Testis (tissue), 3 donors: Measurements from ENCODE around the gene MYOM3. TPM values are rescaled to one million over a fixed set of nuclear protein-coding genes. Genes with fewer than 3 reads are reported as not detected.
A peak's percentile ranks its signal among the peaks of the same experiment; 100 is the strongest.

Source experiments
- DNase-seq: peaks from one replicate; pipeline ENCODE4 v3.0.0-alpha.2; 2019
- H3K27ac ChIP-seq, 2 donors: fragments of 200-600 bp; sonication (generic); one replicate each; pipeline ENCODE4 v1.5.1; 2019
- H3K27me3 ChIP-seq: fragments of 200-600 bp; sonication (generic); one replicate; pipeline ENCODE4 v1.5.1; 2019
- H3K36me3 ChIP-seq: fragments of 200-600 bp; sonication (generic); one replicate; pipeline ENCODE4 v1.5.1; 2017; ENCODE audit warnings: low read depth; ENCODE audit errors: missing control alignments
- H3K4me1 ChIP-seq: fragments of 200-600 bp; sonication (generic); one replicate; pipeline ENCODE4 v1.5.1; 2019
- H3K4me3 ChIP-seq, 2 donors: fragments of 200-600 bp; sonication (generic); one replicate each; pipeline ENCODE4 v1.5.1; 2017 to 2019
- H3K9me3 ChIP-seq: fragments of 200-600 bp; sonication (generic); one replicate; pipeline ENCODE4 v1.5.1; 2017
- CTCF ChIP-seq, 3 experiments: fragments of 450-650 bp in 2 of 3; fragments of 200-600 bp in 1 of 3; sonication (generic) in 1 of 3; IDR thresholded peaks; one replicate each; pipeline ENCODE4 v1.5.1; 2016 to 2019; ENCODE audit warnings: antibody characterized with exemption in 3 of 3, mild to moderate bottlenecking in 2 of 3, moderate library complexity in 1 of 3
- POLR2A ChIP-seq: fragments of 450-650 bp; IDR thresholded peaks from one replicate; pipeline ENCODE4 v1.6.1; 2017; ENCODE audit warnings: antibody characterized with exemption, mild to moderate bottlenecking, moderate library complexity
- WGBS, 2 donors: methylation state at CpG; one replicate each; pipeline ENCODE4 v1.1.5; 2018; 5-methylcytosine and 5-hydroxymethylcytosine counted together
- intact Hi-C: fragments of 100-400 bp; cut with DNase I; formaldehyde crosslinking; loops from one replicate; pipeline ENCODE4 v1.15.1; 2023; ENCODE audit warnings: low total_unique reads
- polyA plus RNA-seq: library from polyadenylated mRNA; stranded (reverse); fragments of 350-450 nt; fragmentation: Illumina TruSeq; extraction: RNeasy Lipid Tissue Mini Kit (QIAGEN cat#74804); gene quantifications from one replicate; pipeline ENCODE4 v1.2.3, GENCODE V29; 2014; ENCODE audit warnings: low read depth, low replicate concordance; ENCODE audit not compliant: insufficient read depth
- total RNA-seq, 2 donors: library from RNA; depleted of rRNA; stranded (reverse); fragments of >200 nt; gene quantifications; one replicate each; pipeline ENCODE4 v1.2.3, GENCODE V29; 2016

Gene MYOM3
- total and polyA plus RNA-seq, 3 donors from 2014 or later, result 22.4 to 39.5 (median 26.8) TPM

GRCh38 chr1:24092979-24093378 lies 19.0 kb downstream of the MYOM3 start:
- intact Hi-C loops, result no loop called here
- no peak for DNase-seq
- H3K9me3 ChIP-seq, result no peaks in the 10 kb centered on the region
- H3K4me1 ChIP-seq, result peaks cover 7% of the 10 kb centered on the region
- 96 to 97% methylated on average over 2 to 9 of the region's 9 CpGs for WGBS, 2 donors
- H3K27ac ChIP-seq, result no peak overlapping the region
- H3K36me3 ChIP-seq, result no peaks in the 10 kb centered on the region
- TF ChIP-seq POLR2A (no peak), CTCF (IDR thresholded peaks at IDR 0.05) (no peak)
- H3K27me3 ChIP-seq, result no peaks in the 10 kb centered on the region
- no peak overlapping the region for H3K4me3 ChIP-seq

- H3K27ac ChIP-seq, result no peak overlapping the region
- H3K4me1 ChIP-seq, result peaks cover 7% of the 10 kb centered on the region
- intact Hi-C loops, result no loop called here
- 87 to 94% methylated on average over 6 to 13 of the region's 13 CpGs for WGBS, 2 donors
- no peaks in the 10 kb centered on the region for H3K27me3 ChIP-seq
- no peaks in the 10 kb centered on the region for H3K9me3 ChIP-seq
- DNase-seq, result no peak
- no peaks in the 10 kb centered on the region for H3K36me3 ChIP-seq
- no peak overlapping the region for H3K4me3 ChIP-seq
- no peak for TF ChIP-seq POLR2A
- TF ChIP-seq CTCF (IDR thresholded peaks at IDR 0.05), result no peak
Measured at GRCh38 chr1:24091971-24092482, 19.9 kb downstream of the MYOM3 start.

- Histone ChIP-seq H3K9me3 (no peaks in the 10 kb centered on the region), H3K4me1 (peaks cover 3% of the 10 kb centered on the region), H3K4me3 (no peak overlapping the region), H3K36me3 (no peaks in the 10 kb centered on the region), H3K27me3 (no peaks in the 10 kb centered on the region), H3K27ac (no peak overlapping the region)
- no peak for TF ChIP-seq POLR2A
- TF ChIP-seq CTCF (IDR thresholded peaks at IDR 0.05), result no peak
- intact Hi-C loops, result no loop called here
- 80 to 97% methylated on average over 9 to 11 of the region's 11 CpGs for WGBS, 2 donors
- DNase-seq, result no peak
Measured at GRCh38 chr1:24090736-24091135, 21.2 kb downstream of the MYOM3 start.

GRCh38 chr1:24089743-24090555 lies 22.0 kb downstream of the MYOM3 start:
- 65 to 95% methylated on average over 6 to 14 of the region's 14 CpGs for WGBS, 2 donors

More at GRCh38 chr1:24089743-24090555, 22.0 kb downstream of the MYOM3 start:
- Histone ChIP-seq H3K36me3 (no peaks in the 10 kb centered on the region), H3K27ac (no peak overlapping the region), H3K4me1 (peaks cover 3% of the 10 kb centered on the region), H3K27me3 (no peaks in the 10 kb centered on the region), H3K4me3 (no peak overlapping the region), H3K9me3 (no peaks in the 10 kb centered on the region)
- DNase-seq, result peak; percentile 67
- intact Hi-C loops, result no loop called here
- TF ChIP-seq CTCF (IDR thresholded peaks at IDR 0.05), result no peak
- TF ChIP-seq POLR2A, result no peak
